Measurements from ENCODE around the gene GLOD4.

DNA sequence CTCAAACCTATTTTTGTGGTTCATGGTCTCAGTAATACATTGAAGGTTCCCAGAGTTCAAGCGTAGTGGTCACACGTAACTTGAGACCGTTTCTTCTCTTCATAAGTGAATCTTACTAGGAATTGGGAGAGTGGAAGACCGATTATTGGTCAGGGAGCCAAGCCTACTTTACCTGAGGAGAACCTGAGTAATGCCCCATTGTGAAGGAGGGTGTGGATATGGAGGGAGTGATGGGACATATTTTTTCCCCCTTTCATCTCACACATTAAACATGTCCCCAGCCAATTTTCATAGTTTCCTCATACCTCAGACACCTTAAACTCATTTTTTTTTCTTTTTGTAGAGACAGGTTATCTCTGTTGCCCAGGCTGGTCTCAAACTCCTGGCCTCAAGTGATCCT lies 38.9 kb downstream of the GLOD4 start:
- TF ChIP-seq, protein P1, sequence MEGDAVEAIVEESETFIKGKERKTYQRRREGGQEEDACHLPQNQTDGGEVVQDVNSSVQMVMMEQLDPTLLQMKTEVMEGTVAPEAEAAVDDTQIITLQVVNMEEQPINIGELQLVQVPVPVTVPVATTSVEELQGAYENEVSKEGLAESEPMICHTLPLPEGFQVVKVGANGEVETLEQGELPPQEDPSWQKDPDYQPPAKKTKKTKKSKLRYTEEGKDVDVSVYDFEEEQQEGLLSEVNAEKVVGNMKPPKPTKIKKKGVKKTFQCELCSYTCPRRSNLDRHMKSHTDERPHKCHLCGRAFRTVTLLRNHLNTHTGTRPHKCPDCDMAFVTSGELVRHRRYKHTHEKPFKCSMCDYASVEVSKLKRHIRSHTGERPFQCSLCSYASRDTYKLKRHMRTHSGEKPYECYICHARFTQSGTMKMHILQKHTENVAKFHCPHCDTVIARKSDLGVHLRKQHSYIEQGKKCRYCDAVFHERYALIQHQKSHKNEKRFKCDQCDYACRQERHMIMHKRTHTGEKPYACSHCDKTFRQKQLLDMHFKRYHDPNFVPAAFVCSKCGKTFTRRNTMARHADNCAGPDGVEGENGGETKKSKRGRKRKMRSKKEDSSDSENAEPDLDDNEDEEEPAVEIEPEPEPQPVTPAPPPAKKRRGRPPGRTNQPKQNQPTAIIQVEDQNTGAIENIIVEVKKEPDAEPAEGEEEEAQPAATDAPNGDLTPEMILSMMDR (IDR thresholded peaks at IDR 0.05), result no peak
- TF ChIP-seq POLR2AphosphoS5 (IDR thresholded peaks at IDR 0.05), result no peak
- no peak for TF ChIP-seq POLR2A (IDR thresholded peaks at IDR 0.05)
- TF ChIP-seq EP300 (IDR thresholded peaks at IDR 0.05), result no peak

All from sigmoid colon (tissue), 4 donors.